ENCODE data around the gene CLPSL1.

DNA sequence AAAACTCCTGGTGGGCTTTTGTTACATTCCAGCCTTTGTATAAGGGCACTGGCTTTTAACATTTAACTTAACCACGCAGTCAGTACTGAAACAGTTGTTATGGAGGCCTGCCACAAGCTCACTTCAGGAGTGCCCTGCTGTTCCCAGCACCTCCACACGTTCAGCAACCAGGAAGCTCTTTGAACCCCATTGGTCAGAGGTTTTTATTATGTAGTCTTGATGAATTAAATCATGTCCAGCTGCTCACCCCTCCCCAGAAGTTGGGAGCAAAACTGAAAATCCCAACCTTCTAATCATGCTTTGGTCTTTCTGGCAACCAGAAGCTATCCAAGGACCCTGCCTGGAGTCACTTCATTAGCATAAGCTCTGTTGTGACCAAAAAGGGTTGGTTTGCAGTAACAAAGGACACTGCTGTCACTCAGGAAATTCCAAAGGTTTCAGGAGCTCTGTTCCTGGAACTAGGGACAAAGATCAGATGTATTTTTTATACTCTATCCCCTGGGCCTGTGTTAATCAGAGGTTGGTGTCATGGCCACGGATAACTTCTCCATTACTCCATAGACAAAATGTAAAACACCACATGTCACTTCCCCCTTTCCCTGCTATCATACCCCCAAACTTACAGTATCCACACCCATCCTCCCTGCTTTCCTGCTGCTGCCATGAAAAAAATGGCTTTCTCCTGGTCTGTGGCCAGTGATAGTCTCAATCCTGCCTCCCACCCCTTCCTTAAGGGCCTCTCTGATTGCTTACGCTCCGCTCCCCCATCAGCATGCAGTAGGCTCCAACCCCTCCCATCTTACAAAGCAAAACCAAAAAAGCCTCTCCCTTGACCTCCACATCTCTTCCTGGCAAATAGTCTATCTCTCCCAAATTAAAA lies 40.9 kb upstream of the CLPSL1 start:
- TF ChIP-seq POLR2AphosphoS5 (IDR thresholded peaks at IDR 0.05; ENCODE audit: low read depth, low read length) (no peak), POLR2A (IDR thresholded peaks at IDR 0.05; ENCODE audit: low read depth, low read length) (no peak)

Measured in GM12892 (cell line).